GM19023 (cell line): ENCODE data around the gene USP24.

ENCODE experiments used
- ATAC-seq: cut with Tn5 transposase; IDR thresholded peaks from one replicate; pipeline ENCODE4 v1.9.1; 2021; ENCODE audit warnings: mild to moderate bottlenecking, moderate library complexity; ENCODE audit not compliant: unreplicated experiment

Gene USP24

GRCh38 chr1:55215194-55216021 is at the start of gene USP24:
USP24 (minus strand) TSS chr1:55215364; CDS start chr1:55215113, 251 bp downstream.
- peak; percentile 79 for ATAC-seq

GRCh38 chr1:55262822-55263221 is 47.7 kb upstream of the USP24 start:
- no peak for ATAC-seq

- no peak for ATAC-seq
Measured at GRCh38 chr1:55259911-55260609, 44.9 kb upstream of the USP24 start.

GRCh38 chr1:55257958-55258357 is 42.8 kb upstream of the USP24 start:
- ATAC-seq, result peak; percentile 76

GRCh38 chr1:55255901-55256300 is 40.7 kb upstream of the USP24 start:
- ATAC-seq, result no peak

- no peak for ATAC-seq
Measured at GRCh38 chr1:55252942-55253589, 37.9 kb upstream of the USP24 start.

- ATAC-seq, result no peak
Measured at GRCh38 chr1:55250399-55251075, 35.4 kb upstream of the USP24 start.

- no peak for ATAC-seq
Measured at GRCh38 chr1:55249646-55250398, 34.7 kb upstream of the USP24 start.

GRCh38 chr1:55246896-55247295 is 31.7 kb upstream of the USP24 start:
- ATAC-seq, result no peak

GRCh38 chr1:55246331-55246730 is 31.2 kb upstream of the USP24 start:
- ATAC-seq, result no peak

- no peak for ATAC-seq
Measured at GRCh38 chr1:55245781-55246180, 30.6 kb upstream of the USP24 start.

GRCh38 chr1:55244476-55245099 is 29.4 kb upstream of the USP24 start:
- no peak for ATAC-seq

- ATAC-seq, result no peak
Measured at GRCh38 chr1:55243655-55244054, 28.5 kb upstream of the USP24 start.

- no peak for ATAC-seq
Measured at GRCh38 chr1:55239548-55239947, 24.4 kb upstream of the USP24 start.

GRCh38 chr1:55235722-55236121 is 20.6 kb upstream of the USP24 start:
- ATAC-seq, result no peak

- ATAC-seq, result no peak
Measured at GRCh38 chr1:55234016-55234415, 18.9 kb upstream of the USP24 start.

GRCh38 chr1:55233145-55233777 is 18.1 kb upstream of the USP24 start:
- no peak for ATAC-seq

- ATAC-seq, result no peak
Measured at GRCh38 chr1:55232448-55233144, 17.4 kb upstream of the USP24 start.

GRCh38 chr1:55231745-55232144 is 16.6 kb upstream of the USP24 start:
- ATAC-seq, result no peak
